HG03064 (cell line): ENCODE measurements around the gene MAP2K5.

Experiments used
- ATAC-seq: cut with Tn5 transposase; IDR thresholded peaks from one replicate; pipeline ENCODE4 v1.9.1; 2021; ENCODE audit warnings: low read depth; ENCODE audit not compliant: unreplicated experiment

Gene MAP2K5

GRCh38 chr15:67818464-67818863 lies 276.0 kb downstream of the MAP2K5 start:
- ATAC-seq = no peak

- ATAC-seq = no peak
These were observed 277.1 kb downstream of the MAP2K5 start for GRCh38 chr15:67819636-67820035.

GRCh38 chr15:67820122-67820991 lies 277.9 kb downstream of the MAP2K5 start:
- ATAC-seq = no peak

GRCh38 chr15:67820992-67821783 lies 278.7 kb downstream of the MAP2K5 start:
- ATAC-seq = no peak

GRCh38 chr15:67821784-67822440 lies 279.4 kb downstream of the MAP2K5 start:
- no peak for ATAC-seq

- ATAC-seq = no peak
These were observed 280.2 kb downstream of the MAP2K5 start for GRCh38 chr15:67822537-67823313.

GRCh38 chr15:67823314-67824196 lies 281.1 kb downstream of the MAP2K5 start:
- ATAC-seq = no peak

- no peak for ATAC-seq
These were observed 281.9 kb downstream of the MAP2K5 start for GRCh38 chr15:67824197-67824968.

- ATAC-seq = no peak
These were observed 282.7 kb downstream of the MAP2K5 start, which contains the start of gene SKOR1 for GRCh38 chr15:67824976-67825880. Gene SKOR1, plus strand, starts transcription at chr15:67825509. Its CDS starts 94 bp downstream, at chr15:67825603.

- no peak for ATAC-seq
These were observed 283.6 kb downstream of the MAP2K5 start for GRCh38 chr15:67825881-67826716.

GRCh38 chr15:67826717-67827561 lies 284.4 kb downstream of the MAP2K5 start:
- ATAC-seq = no peak

- no peak for ATAC-seq
These were observed 285.2 kb downstream of the MAP2K5 start for GRCh38 chr15:67827562-67828277.

GRCh38 chr15:67828278-67828968 lies 285.9 kb downstream of the MAP2K5 start:
- ATAC-seq = no peak

- no peak for ATAC-seq
These were observed 286.6 kb downstream of the MAP2K5 start for GRCh38 chr15:67828969-67829646.
